PFSK-1 (cell line): ENCODE measurements around the gene TLE3.

Experiments
- POLR2AphosphoS5 ChIP-seq: IDR thresholded peaks from 2 replicates; pipeline ENCODE4 v1.6.1; 2012; ENCODE audit warnings: low read depth, mild to moderate bottlenecking, control low read depth, low read length, moderate library complexity
- REST ChIP-seq, 2 experiments: IDR thresholded peaks; 2 replicates each; pipeline versions ENCODE4 v1.6.1 to v1.8.0; 2011 to 2012; ENCODE audit warnings: low read depth in 2 of 2, low read length in 2 of 2, control low read depth in 1 of 2, inconsistent platforms in 1 of 2, mild to moderate bottlenecking in 1 of 2, moderate library complexity in 1 of 2; ENCODE audit not compliant: insufficient read depth in 1 of 2

DNA sequence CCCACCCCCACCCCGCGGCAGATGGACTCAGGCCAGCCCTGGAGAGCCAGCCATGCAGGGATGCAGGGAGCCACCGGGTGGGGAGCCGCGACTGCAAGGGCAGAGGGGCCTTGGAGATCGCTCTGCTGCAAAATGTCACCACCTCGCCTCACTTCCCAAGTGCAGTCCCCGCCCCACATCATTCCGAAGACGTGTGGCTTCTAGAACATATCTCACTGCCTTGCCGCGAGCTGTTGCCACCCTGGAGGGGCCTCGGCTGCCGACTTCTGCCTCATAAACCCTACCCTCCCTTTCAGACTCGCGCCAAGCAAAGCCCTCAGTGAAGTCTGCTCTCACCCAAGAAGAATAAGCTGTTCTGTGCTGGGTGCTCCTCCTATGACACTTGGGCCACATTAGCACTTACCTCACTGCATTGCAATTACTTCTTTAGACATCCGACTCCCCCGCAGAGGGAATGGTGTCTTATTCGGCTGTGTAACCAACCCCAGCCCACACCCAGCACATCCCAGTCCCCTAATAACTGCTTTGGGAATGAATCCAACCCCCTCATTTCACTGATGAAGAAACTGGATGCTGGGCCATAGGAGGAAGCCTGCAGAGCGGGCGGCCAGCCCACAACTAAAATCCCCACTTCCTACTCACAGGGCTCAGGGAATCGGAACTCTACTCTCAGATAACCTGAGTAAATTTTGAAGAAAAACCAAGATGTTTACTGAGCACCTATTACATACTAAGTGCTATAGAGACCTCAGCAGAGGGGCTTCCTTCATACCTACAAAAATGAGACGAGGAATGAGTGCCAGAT, 8.6 kb downstream of the TLE3 start:
- no peak for TF ChIP-seq POLR2AphosphoS5
- no peak for TF ChIP-seq REST (IDR thresholded peaks at IDR 0.05; ENCODE audit: insufficient read depth in 1 of 2, low read depth in 2 of 2, low read length in 2 of 2)
